HG03097 (cell line): Measurements from ENCODE around the gene ZNF581.

Experiments
- ATAC-seq: cut with Tn5 transposase; IDR thresholded peaks from one replicate; pipeline ENCODE4 v1.9.1; 2021; ENCODE audit not compliant: unreplicated experiment, low FRiP score

The ZNF581 gene

DNA sequence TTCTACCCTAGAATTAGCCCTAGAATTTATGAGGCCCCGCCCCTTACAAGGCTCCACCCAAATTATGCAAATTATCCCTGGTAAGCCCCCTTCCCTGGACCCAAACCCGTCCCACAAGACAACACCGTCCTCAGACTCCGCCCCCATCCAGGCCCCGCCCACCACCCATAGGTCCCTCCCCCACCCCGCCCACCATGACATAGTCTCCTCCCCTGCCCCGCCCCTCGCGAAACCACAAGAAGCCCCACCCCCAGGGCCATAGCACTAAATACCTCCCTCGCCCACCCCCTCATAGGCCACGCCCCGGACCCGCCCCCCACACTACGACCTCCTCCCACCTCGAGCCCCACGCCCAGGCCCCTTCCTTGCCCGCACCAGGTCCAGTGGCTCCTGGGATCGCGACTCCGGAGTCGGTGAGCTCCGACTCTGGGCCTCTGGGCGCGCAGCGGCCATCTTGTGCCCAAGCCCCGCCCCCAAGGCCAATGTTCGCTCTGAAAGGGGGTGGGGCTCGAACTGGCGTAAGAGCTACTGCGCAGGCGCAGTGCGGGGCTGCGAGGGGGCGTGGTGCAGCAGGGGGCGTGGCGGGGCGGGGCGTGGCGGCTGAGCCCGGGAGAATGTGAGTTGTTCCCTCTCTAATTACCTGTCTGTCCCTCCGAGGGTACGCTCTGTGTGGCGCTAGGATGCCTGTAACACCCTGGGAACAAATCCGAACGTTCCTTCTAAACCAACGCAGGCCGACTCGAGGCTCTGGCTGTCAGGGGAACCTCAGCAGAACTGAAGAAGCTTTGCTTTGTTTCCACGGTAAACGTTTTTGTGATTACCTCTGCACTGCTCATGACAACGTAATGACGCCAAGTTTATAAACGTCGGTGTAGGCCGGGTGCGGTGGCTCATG is 19.1 kb upstream of the ZNF581 start, which contains the start of gene ZNF784:
Gene ZNF784 (minus strand): TSS at position 458 of the 895 bp plus-strand sequence. CDS start 5 bp downstream, at position 453.
- ATAC-seq: peak; percentile 54

DNA sequence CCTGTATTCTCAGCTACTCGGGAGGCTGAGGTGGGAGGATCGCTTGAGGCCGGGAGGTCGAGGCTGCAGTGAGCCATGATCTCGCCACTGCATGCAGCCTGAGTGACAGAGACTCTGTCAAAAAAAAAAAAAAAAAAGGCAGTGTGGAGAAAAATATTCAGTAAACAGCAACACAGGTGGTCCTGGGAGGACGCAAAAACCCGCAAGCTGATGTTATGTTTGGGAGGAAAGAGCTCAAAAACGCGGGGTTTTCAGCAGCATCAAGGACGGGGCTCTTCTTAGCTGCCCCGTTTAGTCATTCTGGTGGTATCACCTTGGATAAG is 18.5 kb upstream of the ZNF581 start:
- ATAC-seq: no peak

DNA sequence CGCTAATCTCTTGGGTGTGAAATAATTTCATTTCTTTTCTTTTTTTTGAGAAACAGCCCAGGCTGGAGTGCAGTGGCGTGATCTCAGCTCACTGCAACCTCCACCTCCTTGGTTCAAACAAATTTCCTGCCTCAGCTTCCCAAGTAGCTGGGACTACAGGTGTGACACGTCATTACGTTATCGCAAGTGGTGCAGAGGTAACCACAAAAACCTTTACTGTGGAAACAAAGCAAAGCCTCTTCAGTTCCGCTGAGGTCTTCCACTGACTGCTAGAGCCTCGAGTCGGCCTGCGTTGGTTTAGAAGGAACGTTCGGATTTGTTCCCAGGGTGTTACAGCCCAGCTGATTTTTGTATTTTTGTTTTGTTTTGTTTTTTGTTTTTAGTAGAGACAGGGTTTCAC is 17.1 kb upstream of the ZNF581 start:
- no peak for ATAC-seq

DNA sequence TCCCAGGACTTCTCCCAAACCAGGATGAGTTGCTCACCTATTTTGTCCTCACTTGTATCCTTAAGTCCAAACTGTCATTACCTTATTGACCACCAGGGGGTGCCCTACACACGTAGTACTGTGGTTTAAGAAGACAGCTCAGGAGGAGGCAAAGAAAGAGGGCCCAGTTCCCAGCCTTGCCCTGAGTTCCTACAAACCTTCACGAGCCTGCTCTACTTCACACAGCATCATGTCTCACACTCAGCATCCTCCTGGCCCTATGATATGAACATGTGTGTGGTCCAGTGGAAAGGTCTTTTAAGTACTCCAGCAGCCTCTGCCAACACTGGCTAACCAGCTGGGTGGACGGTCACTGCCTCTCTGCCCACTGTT is 11.0 kb upstream of the ZNF581 start:
- no peak for ATAC-seq

DNA sequence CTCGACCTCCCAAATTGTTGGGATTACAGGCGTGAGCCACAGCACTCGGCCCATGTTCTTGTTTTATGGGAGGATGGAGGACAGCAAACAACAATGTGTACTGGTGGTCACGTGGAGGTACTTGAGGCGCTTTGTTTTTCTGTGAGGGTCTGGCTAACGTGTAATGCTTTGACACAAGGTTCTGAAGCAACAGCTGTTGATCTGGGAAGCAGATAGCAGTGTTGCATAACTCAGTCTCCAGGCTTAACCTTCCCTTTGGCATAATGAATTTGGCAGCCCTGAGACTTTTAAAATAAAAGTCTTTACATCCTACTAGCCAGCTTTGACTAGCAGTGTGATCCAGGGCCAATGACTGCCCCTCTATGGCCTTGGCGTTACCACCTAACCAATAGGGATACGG is 9.6 kb upstream of the ZNF581 start:
- ATAC-seq: no peak

DNA sequence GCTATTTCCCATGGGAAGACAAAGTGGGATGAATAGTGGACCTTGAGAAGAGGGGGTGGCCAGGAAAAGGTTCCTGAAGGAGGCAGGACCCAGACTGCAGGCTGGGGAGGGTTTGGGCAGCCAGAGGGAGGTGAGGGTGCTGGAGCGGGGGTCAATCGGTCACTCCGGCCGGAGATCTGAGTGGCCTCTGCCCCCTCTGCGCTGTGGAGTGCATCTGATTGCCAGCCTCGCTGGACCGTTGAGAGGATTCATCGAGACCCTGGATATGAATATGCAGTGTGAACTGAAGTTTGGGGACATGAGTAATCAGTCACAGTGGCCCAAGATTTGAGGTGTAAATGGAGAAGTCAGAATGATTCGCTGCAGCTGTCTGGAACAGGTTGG is 8.1 kb upstream of the ZNF581 start:
- ATAC-seq: no peak

DNA sequence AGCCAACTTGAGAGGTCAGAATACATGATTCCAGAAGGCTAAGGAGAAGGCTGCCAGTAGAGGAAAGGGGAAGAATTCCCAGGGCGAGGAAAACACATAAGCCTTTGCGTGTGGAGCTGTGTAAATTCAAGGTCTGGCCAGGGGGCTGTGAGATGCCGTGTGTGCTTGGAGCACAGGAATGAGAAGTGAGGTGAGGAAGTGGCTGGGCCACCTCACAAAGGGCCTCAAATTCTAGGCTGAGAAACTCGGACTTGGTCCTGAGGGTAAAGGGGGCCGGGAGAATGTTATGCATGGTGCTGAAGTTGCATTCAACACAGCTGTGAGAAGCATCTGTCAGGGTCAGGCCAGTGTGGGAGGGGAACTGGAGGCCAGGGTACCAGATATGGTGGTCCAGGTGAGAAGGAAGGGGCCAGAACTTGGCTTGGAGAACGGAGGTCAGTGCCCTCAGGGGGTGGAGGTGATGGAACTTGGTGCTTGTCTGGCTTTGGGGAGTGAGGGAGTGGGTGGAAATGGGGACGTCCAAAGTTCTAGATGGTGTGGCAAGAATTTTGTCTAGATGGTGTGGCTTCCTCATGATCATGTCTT is 7.5 kb upstream of the ZNF581 start:
- ATAC-seq: no peak

DNA sequence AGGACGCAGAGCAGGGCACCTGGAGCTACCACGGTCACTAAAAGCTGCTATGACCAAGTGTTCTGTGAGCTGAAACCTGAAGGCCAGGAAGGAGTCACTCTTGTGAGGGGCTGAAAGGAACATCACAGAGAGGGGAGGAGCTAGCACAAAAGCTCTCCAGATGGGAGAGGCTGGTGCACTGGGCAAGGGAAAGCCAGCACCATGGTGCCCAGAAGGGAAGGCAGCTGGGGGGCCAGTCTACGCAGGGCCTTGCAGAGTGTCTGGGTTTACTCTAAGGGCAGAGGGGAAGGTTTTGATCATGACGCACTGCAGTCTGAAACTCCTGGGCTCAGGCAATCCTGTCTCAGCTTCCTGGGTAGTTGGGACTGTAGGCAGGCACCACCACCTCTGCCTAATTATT is 6.7 kb upstream of the ZNF581 start:
- no peak for ATAC-seq

DNA sequence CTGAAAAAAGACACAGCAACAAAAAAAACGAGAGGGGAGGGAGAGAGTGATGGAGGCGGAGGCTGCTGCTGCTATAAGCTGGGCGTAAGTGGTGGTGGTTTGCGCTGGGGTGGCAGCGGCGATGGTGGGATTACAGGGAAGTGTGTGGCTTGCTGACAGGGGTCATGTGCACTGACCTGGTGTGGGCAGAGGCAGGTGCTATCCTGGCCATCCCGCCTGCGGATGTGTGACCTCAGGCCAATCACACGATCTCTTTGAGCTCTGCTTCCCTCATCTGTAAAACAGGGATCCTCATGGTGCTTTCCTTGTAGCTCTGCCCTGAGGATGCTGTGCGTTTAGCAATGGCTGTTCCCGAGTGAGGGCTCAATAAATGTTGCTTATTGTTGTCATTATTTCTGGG is 5.9 kb upstream of the ZNF581 start:
- no peak for ATAC-seq

DNA sequence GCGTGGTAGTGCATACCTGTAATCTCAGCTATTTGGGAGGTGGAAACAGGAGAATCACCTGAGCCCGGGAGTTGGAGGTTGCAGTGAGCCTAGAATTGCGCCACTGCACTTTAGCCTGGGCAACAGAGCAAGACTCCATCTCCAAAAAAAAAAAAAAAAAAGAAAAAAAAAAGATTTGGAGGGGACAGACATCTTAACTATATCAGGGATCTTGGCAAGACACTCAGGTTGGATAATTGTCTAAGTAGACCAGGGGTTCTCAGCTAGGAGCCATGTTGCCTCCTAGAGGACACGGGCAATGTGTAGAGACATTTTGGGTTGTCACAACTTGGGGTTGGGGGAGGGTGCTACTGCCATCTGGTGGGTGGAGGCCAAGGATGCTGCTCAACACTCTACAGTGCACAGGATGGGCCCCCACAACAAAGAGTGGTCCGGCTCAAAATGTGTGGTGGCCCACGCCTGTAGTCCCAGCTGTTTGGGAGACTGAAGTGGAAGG is 4.5 kb upstream of the ZNF581 start:
- no peak for ATAC-seq

DNA sequence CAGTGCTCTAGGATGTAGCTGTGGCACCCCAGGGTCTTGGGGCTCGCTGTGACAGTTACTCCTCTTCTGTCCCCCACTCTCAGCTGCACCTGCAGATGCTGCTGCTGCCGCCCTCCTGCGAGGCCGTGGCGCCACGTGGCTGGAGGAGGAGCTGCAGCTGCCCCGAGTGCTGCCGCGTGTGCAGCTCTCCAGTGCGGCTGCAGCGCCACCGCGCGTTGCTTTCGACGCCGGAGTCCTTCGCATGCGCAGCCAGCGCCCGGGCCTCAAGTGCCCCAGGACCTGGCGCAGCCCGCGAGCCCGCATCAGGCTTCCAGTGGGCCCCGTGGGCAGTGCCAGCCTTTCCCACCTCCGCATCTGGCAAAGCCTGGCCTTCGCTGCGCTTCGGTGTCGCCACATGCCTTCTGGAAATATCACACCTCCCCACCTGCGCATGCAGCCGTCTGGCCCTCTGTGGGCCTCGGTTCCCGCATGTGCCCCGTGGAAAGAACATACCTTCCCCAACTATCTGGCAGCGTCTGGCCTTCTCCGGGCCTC is 3.3 kb upstream of the ZNF581 start:
- no peak for ATAC-seq

DNA sequence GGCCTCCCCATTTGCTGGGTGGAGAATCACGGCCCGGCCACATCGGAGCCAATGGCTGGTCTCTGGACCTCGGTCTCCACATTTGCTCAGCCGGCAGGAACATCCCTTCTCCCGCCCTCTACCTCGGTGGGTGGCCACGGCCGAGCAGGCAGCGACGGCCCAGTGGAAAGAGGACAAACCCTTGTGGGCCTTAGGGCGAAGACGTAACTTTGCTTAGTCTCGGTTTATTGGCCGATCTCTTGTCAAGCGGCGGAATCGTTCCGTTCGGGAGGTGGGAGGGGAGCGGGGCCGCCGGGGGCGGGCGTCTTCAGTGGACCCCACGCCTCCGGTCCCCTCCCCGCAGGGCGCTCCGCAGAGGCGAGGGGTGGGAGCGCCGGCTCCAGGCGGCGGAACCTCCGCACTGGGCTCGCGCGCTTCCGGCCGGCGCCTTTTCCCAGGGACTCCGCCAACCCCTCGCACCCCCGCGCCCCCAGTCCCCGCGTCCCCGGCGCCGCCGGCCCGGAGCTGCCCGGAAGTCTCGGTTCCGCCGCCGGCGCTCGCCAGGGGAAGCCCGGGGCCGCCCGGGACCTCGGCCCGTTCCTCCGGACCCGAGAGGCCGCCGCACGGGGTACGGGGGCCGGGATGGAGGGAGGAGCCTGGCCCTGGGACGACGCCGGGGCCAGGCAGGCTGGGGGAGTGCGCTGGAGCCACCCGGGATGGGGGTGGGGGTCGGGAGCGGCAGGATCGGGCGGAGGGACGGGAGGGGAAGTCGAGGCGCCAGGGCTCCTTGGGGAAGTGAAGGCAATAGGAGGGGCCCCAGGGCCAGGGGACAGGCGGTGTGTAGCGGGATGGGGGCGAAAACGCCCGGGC is 2.6 kb upstream of the ZNF581 start, which contains the start of gene ZNF580:
Gene ZNF580 (plus strand): TSS at position 426 of the 849 bp plus-strand sequence. CDS start 1,507 bp downstream, outside the sequence.
- ATAC-seq: no peak

DNA sequence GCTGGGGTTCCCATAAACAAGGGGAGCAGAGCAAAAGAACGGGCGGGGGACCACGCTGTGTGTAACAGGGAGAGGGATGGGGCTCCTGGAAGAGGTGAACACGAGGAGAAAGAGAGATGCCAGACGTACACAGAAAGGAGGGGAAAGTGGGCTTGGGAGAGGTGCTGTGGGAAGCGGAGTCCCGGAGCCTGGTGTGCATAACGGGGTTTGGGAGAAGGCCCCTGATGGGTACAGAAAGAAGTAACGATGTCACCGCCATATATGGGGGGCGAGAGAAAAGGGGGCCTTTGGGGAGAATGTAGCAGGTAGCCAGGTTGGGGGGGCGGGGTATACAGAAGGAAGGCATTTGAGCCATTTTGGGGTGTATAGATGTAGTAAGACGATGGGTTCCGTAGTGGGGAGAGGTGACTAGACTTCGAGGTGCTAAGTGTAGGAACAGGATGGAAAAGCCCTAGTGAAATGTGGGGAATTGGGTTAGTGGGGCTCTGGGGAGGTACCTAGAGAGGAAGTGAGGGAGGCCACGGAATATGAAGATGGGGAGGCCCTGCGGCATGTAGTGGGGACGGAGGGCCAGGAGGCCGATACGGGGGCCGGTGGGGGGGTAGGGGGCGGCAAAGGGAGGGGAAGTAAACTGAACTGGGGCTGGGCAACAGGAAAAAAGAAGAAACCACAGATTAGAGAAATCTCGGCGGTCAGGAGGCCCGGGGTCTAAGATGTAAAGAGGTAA is 1.9 kb upstream of the ZNF581 start:
- ATAC-seq: no peak

DNA sequence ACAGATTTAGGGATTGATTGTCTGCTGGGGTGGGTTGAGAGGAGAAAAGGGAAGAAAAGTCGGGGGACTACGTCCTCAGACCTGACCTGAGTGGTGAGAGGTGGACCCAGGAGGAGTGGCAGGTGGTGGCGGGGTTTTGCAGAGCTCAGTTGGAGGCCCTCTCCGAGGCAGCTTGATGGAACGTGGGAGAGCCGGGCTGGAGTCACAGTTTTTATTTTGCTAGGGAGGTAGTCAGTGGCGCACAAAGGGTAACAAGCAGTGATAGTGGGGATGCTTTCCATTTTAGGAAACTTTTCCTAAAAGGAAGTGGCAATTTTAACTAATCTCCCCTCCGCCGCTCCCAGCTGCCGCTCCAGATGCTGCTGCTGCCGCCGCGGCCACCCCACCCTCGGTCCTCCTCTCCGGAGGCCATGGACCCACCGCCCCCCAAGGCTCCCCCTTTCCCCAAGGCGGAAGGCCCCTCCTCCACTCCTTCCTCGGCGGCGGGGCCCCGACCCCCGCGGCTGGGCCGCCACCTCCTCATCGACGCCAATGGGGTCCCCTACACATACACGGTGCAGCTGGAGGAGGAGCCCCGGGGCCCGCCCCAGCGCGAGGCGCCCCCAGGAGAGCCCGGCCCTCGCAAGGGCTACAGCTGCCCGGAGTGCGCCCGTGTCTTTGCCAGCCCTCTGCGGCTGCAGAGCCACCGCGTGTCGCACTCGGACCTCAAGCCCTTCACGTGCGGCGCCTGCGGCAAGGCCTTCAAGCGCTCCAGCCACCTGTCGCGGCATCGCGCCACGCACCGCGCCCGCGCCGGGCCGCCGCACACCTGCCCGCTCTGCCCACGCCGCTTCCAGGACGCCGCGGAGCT is 1.1 kb upstream of the ZNF581 start:
- ATAC-seq: no peak

DNA sequence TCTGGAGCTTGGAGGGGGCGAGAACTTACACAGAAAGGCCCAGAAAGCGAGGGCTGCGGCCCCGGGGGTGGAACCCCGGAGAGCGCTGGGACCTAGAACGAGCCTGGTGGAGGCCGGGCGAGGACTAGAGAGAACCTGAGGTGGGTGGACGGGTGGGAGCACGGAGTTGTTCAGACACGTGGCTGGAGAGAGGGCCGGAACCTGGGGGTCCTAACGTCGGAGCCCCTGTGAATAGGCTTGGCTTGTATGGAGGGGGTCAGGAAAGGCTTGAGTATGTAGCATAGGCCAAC is 383 bp downstream of the ZNF581 start:
- ATAC-seq: no peak

DNA sequence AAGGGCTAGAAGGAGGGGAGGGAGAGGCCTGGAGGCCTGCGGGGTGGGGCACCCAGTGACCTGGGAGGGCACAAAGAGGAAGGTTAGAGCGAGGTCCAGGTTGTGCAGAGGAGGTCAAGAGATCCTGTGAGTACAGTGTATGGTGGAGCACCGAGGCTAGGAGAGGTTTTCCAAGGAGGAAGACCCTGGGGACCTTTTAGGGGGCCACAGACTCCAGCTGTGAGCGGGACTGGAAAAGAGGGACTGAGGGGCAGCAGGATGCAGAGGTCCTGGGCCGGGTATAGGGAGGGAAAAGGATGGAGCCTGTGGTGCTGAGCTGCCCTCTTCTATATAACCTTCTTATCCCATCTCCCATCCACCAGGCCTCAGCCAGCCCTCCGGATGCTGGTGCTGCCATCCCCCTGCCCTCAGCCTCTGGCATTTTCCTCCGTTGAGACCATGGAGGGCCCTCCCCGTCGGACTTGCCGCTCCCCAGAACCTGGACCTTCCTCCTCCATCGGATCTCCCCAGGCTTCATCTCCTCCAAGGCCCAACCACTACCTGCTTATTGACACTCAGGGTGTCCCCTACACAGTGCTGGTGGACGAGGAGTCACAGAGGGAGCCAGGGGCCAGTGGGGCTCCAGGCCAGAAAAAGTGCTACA is 863 bp downstream of the ZNF581 start:
- no peak for ATAC-seq

DNA sequence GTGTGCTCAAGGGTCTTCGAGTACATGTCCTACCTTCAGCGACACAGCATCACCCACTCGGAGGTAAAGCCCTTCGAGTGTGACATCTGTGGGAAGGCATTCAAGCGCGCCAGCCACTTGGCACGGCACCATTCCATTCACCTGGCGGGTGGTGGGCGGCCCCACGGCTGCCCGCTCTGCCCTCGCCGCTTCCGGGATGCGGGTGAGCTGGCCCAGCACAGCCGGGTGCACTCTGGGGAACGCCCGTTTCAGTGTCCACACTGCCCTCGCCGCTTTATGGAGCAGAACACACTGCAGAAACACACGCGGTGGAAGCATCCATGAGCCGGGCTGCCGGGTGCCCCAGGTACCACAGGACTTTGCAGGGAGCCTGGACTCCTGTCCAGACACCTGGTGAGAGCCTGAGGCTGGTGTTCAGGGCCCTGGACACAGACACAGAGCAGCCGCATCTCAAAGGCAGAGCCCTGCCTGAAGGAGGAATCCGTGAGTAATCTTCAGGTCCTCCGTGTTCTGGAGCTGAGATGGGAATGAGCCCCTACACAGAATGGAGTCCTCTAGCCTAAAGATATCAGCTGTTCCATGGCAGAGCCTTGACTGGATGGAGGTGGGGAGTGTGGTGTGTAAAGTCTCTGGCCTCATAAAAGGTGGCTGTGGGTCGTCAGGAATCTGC is 1.5 kb downstream of the ZNF581 start:
- ATAC-seq: no peak

DNA sequence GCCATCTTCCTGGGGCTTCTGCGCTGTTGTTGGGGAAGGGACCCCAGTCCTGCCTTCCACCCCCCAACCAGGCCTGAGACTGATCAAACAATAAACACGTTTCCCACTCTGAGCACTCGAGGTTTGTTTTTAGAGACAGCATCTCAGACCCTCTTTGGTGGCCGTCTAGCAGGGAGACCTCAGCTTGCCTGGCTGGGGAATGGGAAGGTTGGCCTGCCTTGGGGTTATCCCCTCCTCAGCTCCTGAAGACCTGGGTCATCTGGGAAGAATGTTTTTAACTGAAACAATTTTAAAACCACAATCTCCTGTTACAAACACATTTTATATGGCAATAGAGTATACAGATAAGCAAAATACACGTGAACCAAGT is 2.0 kb downstream of the ZNF581 start:
- ATAC-seq: no peak
